ENCODE data around the gene FAM107B.

DNA sequence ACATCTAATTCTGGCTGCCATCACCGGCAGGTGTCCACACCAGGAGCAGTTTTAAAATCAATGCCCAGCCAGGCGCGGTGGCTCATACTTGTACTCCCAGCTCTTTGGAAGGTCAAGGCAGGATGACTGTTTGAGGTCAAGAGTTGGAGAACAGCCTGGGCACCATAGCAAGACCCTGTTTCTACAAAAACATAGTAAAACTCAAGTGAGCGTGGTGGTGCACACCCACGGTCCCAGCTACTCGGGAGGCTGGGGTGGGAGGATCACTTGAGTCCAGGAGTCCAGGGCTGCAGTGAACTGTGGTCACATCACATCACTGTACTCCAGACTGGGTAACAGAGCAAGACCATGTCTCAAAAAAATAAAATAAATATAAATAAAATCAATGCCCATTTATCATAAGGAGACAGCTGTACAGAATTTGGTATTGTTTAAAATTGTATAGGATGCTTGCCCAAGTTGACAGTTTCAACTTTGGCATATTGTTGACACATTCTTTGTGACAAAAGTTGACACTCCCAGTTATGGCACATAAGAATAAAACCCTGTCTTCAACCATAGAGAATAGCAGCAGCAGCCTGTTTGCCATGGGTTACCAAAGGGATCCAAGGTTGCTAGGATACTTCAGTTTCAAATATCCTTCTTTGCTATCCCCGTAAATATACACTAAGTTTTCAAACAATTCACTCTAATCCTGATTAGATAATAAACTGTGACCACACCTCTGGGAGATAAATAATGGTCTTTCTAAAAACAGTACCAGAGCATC lies 193.0 kb downstream of the FAM107B start:
- TF ChIP-seq, protein P1, sequence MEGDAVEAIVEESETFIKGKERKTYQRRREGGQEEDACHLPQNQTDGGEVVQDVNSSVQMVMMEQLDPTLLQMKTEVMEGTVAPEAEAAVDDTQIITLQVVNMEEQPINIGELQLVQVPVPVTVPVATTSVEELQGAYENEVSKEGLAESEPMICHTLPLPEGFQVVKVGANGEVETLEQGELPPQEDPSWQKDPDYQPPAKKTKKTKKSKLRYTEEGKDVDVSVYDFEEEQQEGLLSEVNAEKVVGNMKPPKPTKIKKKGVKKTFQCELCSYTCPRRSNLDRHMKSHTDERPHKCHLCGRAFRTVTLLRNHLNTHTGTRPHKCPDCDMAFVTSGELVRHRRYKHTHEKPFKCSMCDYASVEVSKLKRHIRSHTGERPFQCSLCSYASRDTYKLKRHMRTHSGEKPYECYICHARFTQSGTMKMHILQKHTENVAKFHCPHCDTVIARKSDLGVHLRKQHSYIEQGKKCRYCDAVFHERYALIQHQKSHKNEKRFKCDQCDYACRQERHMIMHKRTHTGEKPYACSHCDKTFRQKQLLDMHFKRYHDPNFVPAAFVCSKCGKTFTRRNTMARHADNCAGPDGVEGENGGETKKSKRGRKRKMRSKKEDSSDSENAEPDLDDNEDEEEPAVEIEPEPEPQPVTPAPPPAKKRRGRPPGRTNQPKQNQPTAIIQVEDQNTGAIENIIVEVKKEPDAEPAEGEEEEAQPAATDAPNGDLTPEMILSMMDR (IDR thresholded peaks at IDR 0.05; ENCODE audit: poor library complexity): no peak
- TF ChIP-seq EZH2phosphoT487 (IDR thresholded peaks at IDR 0.05; ENCODE audit: low read depth, severe bottlenecking, unreplicated experiment): no peak
- no peak for TF ChIP-seq EZH2 (IDR thresholded peaks at IDR 0.05; ENCODE audit: borderline replicate concordance)

Data from hepatocyte (in vitro differentiated cells).